CD4-positive, alpha-beta memory T cell (primary cell): ENCODE data around the gene PDHX. TPM values are rescaled to one million over a fixed set of nuclear protein-coding genes. Genes with fewer than 3 reads are reported as not detected.
"Not testable (repeated sequence)": the region's sequence is repeated elsewhere in the genome, so short reads cannot be mapped to it uniquely, and the experiment has no call there.

Experiments
- CTCF ChIA-PET: fragments of 350-600 bp; sonication (Branson Sonifier 250); formaldehyde crosslinking; loops from one replicate; lab custom pipeline; 2021; ENCODE audit warnings: inconsistent platforms; ENCODE audit not compliant: partially characterized antibody; lab: Charles Lee
- POLR2A ChIA-PET: fragments of 350-600 bp; sonication (Branson Sonifier 250); formaldehyde crosslinking; loops from one replicate; lab custom pipeline; 2021; ENCODE audit not compliant: partially characterized antibody; lab: Charles Lee
- DNase-seq, 5 donors: peaks; one replicate each; pipeline versions ENCODE4 v3.0.0 to v3.0.0-alpha.2; 2020 to 2022; ENCODE audit warnings: mixed read lengths in 1 of 5
- H3K27ac ChIP-seq: one replicate; pipeline ENCODE4 v1.7.0; 2013; ENCODE audit warnings: low read depth, low read length
- H3K27me3 ChIP-seq: 2 replicates; pipeline ENCODE4 v1.7.0; 2013; ENCODE audit warnings: mild to moderate bottlenecking, low read length, moderate library complexity; ENCODE audit not compliant: insufficient read depth
- H3K36me3 ChIP-seq: 2 replicates; pipeline ENCODE4 v1.7.0; 2013; ENCODE audit warnings: mild to moderate bottlenecking, low read length, moderate library complexity; ENCODE audit not compliant: insufficient read depth
- H3K4me1 ChIP-seq: 2 replicates; pipeline ENCODE4 v1.7.0; 2013; ENCODE audit warnings: mild to moderate bottlenecking, low read length, moderate library complexity; ENCODE audit not compliant: insufficient read depth
- H3K4me3 ChIP-seq, 2 donors: one replicate each; pipeline ENCODE4 v1.7.0; 2013; ENCODE audit warnings: low read length in 2 of 2, mild to moderate bottlenecking in 1 of 2
- H3K9me3 ChIP-seq, 2 donors: one replicate each; pipeline ENCODE4 v1.7.0; 2013; ENCODE audit warnings: low read length in 2 of 2, control low read depth in 1 of 2; ENCODE audit not compliant: control insufficient read depth in 1 of 2
- H3K27ac Mint-ChIP-seq, 7 donors: one replicate each; pipeline ENCODE4 v1.8.0; 2020 to 2021; ENCODE audit warnings: mixed read lengths in 7 of 7, mild to moderate bottlenecking in 6 of 7, inconsistent platforms in 3 of 7, moderate library complexity in 3 of 7
- H3K27me3 Mint-ChIP-seq, 2 donors: one replicate each; pipeline ENCODE4 v1.8.0; 2020 to 2021; ENCODE audit warnings: mixed read lengths in 2 of 2
- H3K36me3 Mint-ChIP-seq, 2 donors: one replicate each; pipeline ENCODE4 v1.8.0; 2020 to 2021; ENCODE audit warnings: mixed read lengths in 2 of 2, inconsistent platforms in 1 of 2, mild to moderate bottlenecking in 1 of 2
- H3K4me1 Mint-ChIP-seq, 4 donors: one replicate each; pipeline ENCODE4 v1.8.0; 2020 to 2021; ENCODE audit warnings: mixed read lengths in 4 of 4, mild to moderate bottlenecking in 1 of 4
- H3K4me3 Mint-ChIP-seq, 8 donors: one replicate each; pipeline ENCODE4 v1.8.0; 2020 to 2021; ENCODE audit warnings: mixed read lengths in 8 of 8, mild to moderate bottlenecking in 7 of 8, moderate library complexity in 6 of 8, inconsistent platforms in 3 of 8
- H3K9me3 Mint-ChIP-seq, 8 donors: one replicate each; pipeline ENCODE4 v1.8.0; 2020 to 2021; ENCODE audit warnings: mixed read lengths in 8 of 8, mild to moderate bottlenecking in 5 of 8, inconsistent platforms in 3 of 8, moderate library complexity in 1 of 8
- intact Hi-C: fragments of 100-400 bp; cut with micrococcal nuclease; formaldehyde crosslinking; loops from one replicate; pipeline ENCODE4 v1.15.1; 2023
- polyA plus RNA-seq, 2 donors: library from polyadenylated mRNA; unstranded; fragments of 300-500 nt; fragmentation: Illumina TruSeq; gene quantifications; one replicate each; pipeline ENCODE4 v1.2.3, GENCODE V29; 2021
- total RNA-seq, 2 experiments: library from RNA; stranded (reverse); gene quantifications; one replicate each; pipeline ENCODE4 v1.2.3, GENCODE V29; 2021

The PDHX gene
- total and polyA plus RNA-seq, 4 experiments from 2014 or later, result 17.6 to 43.5 (median 29.8) TPM

- Mint-ChIP-seq H3K27ac (no peak overlapping the region), H3K9me3 (peaks cover 0 to 1% (median 0%) of the 10 kb centered on the region in 8 donors), H3K4me1 (no peaks in the 10 kb centered on the region), H3K36me3 (peaks cover 39 to 40% of the 10 kb centered on the region in 2 donors), H3K27me3 (no peaks in the 10 kb centered on the region), H3K4me3 (no peak overlapping the region)
- no peak for DNase-seq
- Histone ChIP-seq H3K27me3 (no peaks in the 10 kb centered on the region), H3K4me1 (no peaks in the 10 kb centered on the region), H3K27ac (no peak overlapping the region), H3K4me3 (no peak overlapping the region), H3K9me3 (no peaks in the 10 kb centered on the region), H3K36me3 (no peaks in the 10 kb centered on the region)
- ChIA-PET CTCF (interaction anchor here (1.2 to 2.0 kb wide), 2 partner anchors 301 to 599 kb away, joined by 3 to 8 read pairs; no protein-coding TSS in a partner anchor), POLR2A (interaction anchor here (0.6 kb wide), 1 partner anchor 29 kb away, joined by 3 read pairs; no protein-coding TSS in a partner anchor)
- intact Hi-C loops, result no loop called here
Measured at GRCh38 chr11:34886609-34887008, 29.8 kb upstream of the PDHX start.

GRCh38 chr11:34887260-34887659, 29.2 kb upstream of the PDHX start:
- Histone ChIP-seq H3K36me3 (no peaks in the 10 kb centered on the region), H3K4me1 (no peaks in the 10 kb centered on the region), H3K9me3 (no peaks in the 10 kb centered on the region), H3K27me3 (no peaks in the 10 kb centered on the region), H3K27ac (no peak overlapping the region), H3K4me3 (no peak overlapping the region)
- no peak for DNase-seq
- H3K4me1 Mint-ChIP-seq, result no peaks in the 10 kb centered on the region
- CTCF ChIA-PET, result interaction anchor here (2.0 to 3.0 kb wide), 2 partner anchors 301 kb away, joined by 8 to 12 read pairs; no protein-coding TSS in a partner anchor
- no peaks in the 10 kb centered on the region for H3K27me3 Mint-ChIP-seq
- POLR2A ChIA-PET, result no interaction called here
- no peak overlapping the region for H3K27ac Mint-ChIP-seq
- no peak overlapping the region for H3K4me3 Mint-ChIP-seq
- peaks cover 33 to 34% of the 10 kb centered on the region in 2 donors for H3K36me3 Mint-ChIP-seq
- intact Hi-C loops, result no loop called here
- H3K9me3 Mint-ChIP-seq, result no peaks in the 10 kb centered on the region

GRCh38 chr11:34890089-34890488, 26.3 kb upstream of the PDHX start:
- H3K27me3 Mint-ChIP-seq, result no peaks in the 10 kb centered on the region
- intact Hi-C loops, result no loop called here
- H3K36me3 Mint-ChIP-seq, result peaks cover 22 to 23% of the 10 kb centered on the region in 2 donors
- no peaks in the 10 kb centered on the region for H3K4me1 Mint-ChIP-seq
- H3K36me3 ChIP-seq, result no peaks in the 10 kb centered on the region
- no peak overlapping the region for H3K27ac Mint-ChIP-seq
- CTCF ChIA-PET, result interaction anchor here (1.0 to 3.0 kb wide), 4 partner anchors 8 to 303 kb away, joined by 3 to 12 read pairs (median 4); no protein-coding TSS in a partner anchor
- H3K9me3 Mint-ChIP-seq, result no peaks in the 10 kb centered on the region
- H3K4me3 Mint-ChIP-seq, result no peak overlapping the region
- no peaks in the 10 kb centered on the region for H3K9me3 ChIP-seq
- no peak overlapping the region for H3K27ac ChIP-seq
- H3K4me1 ChIP-seq, result no peaks in the 10 kb centered on the region
- no peaks in the 10 kb centered on the region for H3K27me3 ChIP-seq
- POLR2A ChIA-PET, result no interaction called here
- no peak overlapping the region for H3K4me3 ChIP-seq
- DNase-seq, result no peak

DNA sequence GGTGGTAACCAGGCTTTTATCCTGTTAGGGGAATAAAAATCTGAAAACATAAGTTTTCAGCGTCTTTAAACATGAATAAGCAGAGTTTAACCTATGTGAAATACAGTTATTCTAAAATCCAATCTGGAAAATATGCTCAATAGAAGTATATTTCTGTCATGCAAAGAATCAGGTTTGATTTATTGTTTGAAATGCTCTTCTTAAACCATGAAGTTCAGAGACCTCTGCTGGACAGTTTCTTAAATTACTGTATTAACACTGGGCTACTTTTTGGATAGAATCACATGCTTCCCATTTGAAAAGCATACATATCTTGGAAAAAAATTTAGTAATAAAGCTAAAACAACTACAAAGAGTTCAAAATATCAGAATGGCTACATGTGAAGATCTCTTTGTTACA, 25.6 kb upstream of the PDHX start:
- no peak overlapping the region for H3K27ac ChIP-seq
- H3K9me3 Mint-ChIP-seq, result no peaks in the 10 kb centered on the region
- intact Hi-C loops, result loop anchor here (1.0 kb wide), 1 partner anchor 305 kb away; no protein-coding TSS in a partner anchor
- no peak overlapping the region for H3K4me3 ChIP-seq
- H3K36me3 Mint-ChIP-seq, result peaks cover 19 to 21% of the 10 kb centered on the region in 2 donors
- POLR2A ChIA-PET, result no interaction called here
- no peak overlapping the region for H3K4me3 Mint-ChIP-seq
- H3K36me3 ChIP-seq, result no peaks in the 10 kb centered on the region
- H3K9me3 ChIP-seq, result no peaks in the 10 kb centered on the region
- no peaks in the 10 kb centered on the region for H3K4me1 ChIP-seq
- DNase-seq, result peak in 3 of 5 donors; percentile 3 to 6 (median 6)
- CTCF ChIA-PET, result interaction anchor here (1.1 to 1.4 kb wide), 2 partner anchors 12 to 305 kb away, joined by 5 to 8 read pairs; no protein-coding TSS in a partner anchor
- H3K27ac Mint-ChIP-seq, result no peak overlapping the region
- H3K27me3 Mint-ChIP-seq, result no peaks in the 10 kb centered on the region
- H3K27me3 ChIP-seq, result no peaks in the 10 kb centered on the region
- no peaks in the 10 kb centered on the region for H3K4me1 Mint-ChIP-seq

DNA sequence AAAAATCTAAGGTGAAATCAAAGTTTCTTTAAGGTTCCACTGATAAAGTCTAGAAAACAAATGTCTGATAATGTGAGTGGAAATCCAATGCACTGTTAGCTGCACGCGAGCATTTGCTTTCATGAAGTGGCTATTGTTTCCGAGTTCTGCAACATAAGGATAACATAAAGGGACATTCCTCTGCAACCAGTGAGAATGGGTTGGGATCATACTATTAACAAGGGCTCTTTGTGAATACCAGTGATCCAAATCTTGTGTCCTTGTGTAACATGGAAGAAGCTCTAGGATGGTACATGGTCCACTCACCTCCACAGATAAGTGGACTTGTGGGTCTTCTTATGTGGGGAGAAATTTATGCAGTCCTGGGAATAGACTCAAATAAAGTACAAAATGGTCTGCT, 24.8 kb upstream of the PDHX start:
- Histone ChIP-seq H3K4me3 (no peak overlapping the region), H3K27me3 (no peaks in the 10 kb centered on the region), H3K9me3 (no peaks in the 10 kb centered on the region), H3K36me3 (no peaks in the 10 kb centered on the region), H3K27ac (no peak overlapping the region), H3K4me1 (no peaks in the 10 kb centered on the region)
- H3K27me3 Mint-ChIP-seq, result no peaks in the 10 kb centered on the region
- peaks cover 0 to 2% (median under 1%) of the 10 kb centered on the region in 4 donors for H3K4me1 Mint-ChIP-seq
- ChIA-PET POLR2A (no interaction called here), CTCF (interaction anchor here (1.1 to 1.9 kb wide), 4 partner anchors 9 to 306 kb away, joined by 4 to 8 read pairs (median 6); no protein-coding TSS in a partner anchor)
- peaks cover 25 to 28% of the 10 kb centered on the region in 2 donors for H3K36me3 Mint-ChIP-seq
- peaks cover 0 to 7% (median 5%) of the 10 kb centered on the region in 8 donors for H3K9me3 Mint-ChIP-seq
- intact Hi-C loops, result loop anchor here (1.0 kb wide), 1 partner anchor 305 kb away; no protein-coding TSS in a partner anchor
- H3K4me3 Mint-ChIP-seq, result no peak overlapping the region
- DNase-seq, result no peak
- H3K27ac Mint-ChIP-seq, result no peak overlapping the region

GRCh38 chr11:34893416-34893815, 23.0 kb upstream of the PDHX start:
- no peaks in the 10 kb centered on the region for H3K4me1 ChIP-seq
- H3K27me3 Mint-ChIP-seq, result no peaks in the 10 kb centered on the region
- ChIA-PET POLR2A (no interaction called here), CTCF (interaction anchor here (1.7 kb wide), 1 partner anchor 307 kb away, joined by 4 read pairs; no protein-coding TSS in a partner anchor)
- peaks cover 21 to 23% of the 10 kb centered on the region in 2 donors for H3K36me3 Mint-ChIP-seq
- H3K27ac ChIP-seq, result no peak overlapping the region
- intact Hi-C loops, result no loop called here
- no peaks in the 10 kb centered on the region for H3K36me3 ChIP-seq
- no peak overlapping the region for H3K4me3 ChIP-seq
- no peak overlapping the region for H3K27ac Mint-ChIP-seq
- peaks cover 0 to 21% (median 15%) of the 10 kb centered on the region in 8 donors for H3K9me3 Mint-ChIP-seq
- DNase-seq, result no peak
- H3K27me3 ChIP-seq, result no peaks in the 10 kb centered on the region
- peaks cover 0 to 3% of the 10 kb centered on the region in 2 donors for H3K9me3 ChIP-seq
- H3K4me3 Mint-ChIP-seq, result no peak overlapping the region
- H3K4me1 Mint-ChIP-seq, result peaks cover 0 to 3% (median under 1%) of the 10 kb centered on the region in 4 donors

GRCh38 chr11:34896191-34896590, 20.2 kb upstream of the PDHX start:
- CTCF ChIA-PET, result interaction anchor here (0.6 kb wide), 1 partner anchor 878 kb away, joined by 3 read pairs; no protein-coding TSS in a partner anchor
- H3K4me1 ChIP-seq, result not testable (repeated sequence)

More at GRCh38 chr11:34896191-34896590, 20.2 kb upstream of the PDHX start:
- H3K9me3 ChIP-seq, result peaks cover 0 to 22% of the 10 kb centered on the region in 2 donors
- H3K4me3 Mint-ChIP-seq, DNase-seq, H3K27me3 Mint-ChIP-seq, POLR2A ChIA-PET, H3K36me3 ChIP-seq, intact Hi-C loops, H3K4me3 ChIP-seq, H3K27ac ChIP-seq, H3K27me3 ChIP-seq, H3K4me1 Mint-ChIP-seq: not testable (repeated sequence)
- Mint-ChIP-seq H3K36me3 (peaks cover 23 to 31% of the 10 kb centered on the region in 2 donors), H3K9me3 (peaks cover 0 to 45% (median 39%) of the 10 kb centered on the region in 8 donors), H3K27ac (peak overlapping the region in 1 of 7 donors; percentile 43)
